PC-3 (cell line): ENCODE measurements around the gene IL16.

ENCODE experiments used
- EZH2 ChIP-seq: fragments of 300-600 bp; sonication (generic); IDR thresholded peaks from one replicate; pipeline ENCODE4 v1.6.1; 2017; ENCODE audit warnings: antibody characterized with exemption, mild to moderate bottlenecking, low read length; ENCODE audit not compliant: unreplicated experiment
- TF ChIP-seq, protein P1 (sequence below): fragments of 300-600 bp; sonication (generic); conservative IDR thresholded peaks from 2 replicates; pipeline ENCODE4 v1.5.1; 2017; ENCODE audit warnings: antibody characterized with exemption, low read depth, mild to moderate bottlenecking, low read length

DNA sequence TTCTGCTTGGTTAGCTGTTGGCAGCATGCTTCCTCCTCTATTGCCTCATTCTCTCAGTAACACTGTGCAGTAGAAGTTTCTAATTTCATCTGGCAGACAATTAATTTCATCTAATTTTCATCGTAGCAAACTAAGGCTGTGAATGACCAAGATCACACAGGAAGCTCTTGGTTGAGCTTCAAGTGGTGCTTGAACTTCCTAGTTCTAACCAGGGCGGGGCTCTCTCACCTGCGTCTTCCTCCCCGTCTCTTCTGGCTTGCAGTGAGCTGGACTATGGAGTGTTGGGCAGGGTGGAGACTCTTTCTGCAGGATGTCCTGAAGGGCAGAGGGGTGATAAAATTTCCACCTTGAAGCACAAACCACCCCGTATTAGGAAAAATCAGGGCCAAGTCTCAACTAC is 2.0 kb upstream of the IL16 start:
- TF ChIP-seq, protein P1, sequence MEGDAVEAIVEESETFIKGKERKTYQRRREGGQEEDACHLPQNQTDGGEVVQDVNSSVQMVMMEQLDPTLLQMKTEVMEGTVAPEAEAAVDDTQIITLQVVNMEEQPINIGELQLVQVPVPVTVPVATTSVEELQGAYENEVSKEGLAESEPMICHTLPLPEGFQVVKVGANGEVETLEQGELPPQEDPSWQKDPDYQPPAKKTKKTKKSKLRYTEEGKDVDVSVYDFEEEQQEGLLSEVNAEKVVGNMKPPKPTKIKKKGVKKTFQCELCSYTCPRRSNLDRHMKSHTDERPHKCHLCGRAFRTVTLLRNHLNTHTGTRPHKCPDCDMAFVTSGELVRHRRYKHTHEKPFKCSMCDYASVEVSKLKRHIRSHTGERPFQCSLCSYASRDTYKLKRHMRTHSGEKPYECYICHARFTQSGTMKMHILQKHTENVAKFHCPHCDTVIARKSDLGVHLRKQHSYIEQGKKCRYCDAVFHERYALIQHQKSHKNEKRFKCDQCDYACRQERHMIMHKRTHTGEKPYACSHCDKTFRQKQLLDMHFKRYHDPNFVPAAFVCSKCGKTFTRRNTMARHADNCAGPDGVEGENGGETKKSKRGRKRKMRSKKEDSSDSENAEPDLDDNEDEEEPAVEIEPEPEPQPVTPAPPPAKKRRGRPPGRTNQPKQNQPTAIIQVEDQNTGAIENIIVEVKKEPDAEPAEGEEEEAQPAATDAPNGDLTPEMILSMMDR = no peak
- no peak for TF ChIP-seq EZH2
